ENCODE results near the gene CIART. TPM values are rescaled to one million over a fixed set of nuclear protein-coding genes. Genes with fewer than 3 reads are reported as not detected.

Gene CIART
- total and polyA plus RNA-seq, 5 donors from 2014 or later: 0.56 to 2.2 (median 1.2) TPM

- Mint-ChIP-seq H3K36me3 (peaks cover 15% of the 10 kb centered on the region), H3K4me1 (peaks cover 4 to 38% (median 19%) of the 10 kb centered on the region in 4 donors), H3K27ac (peak overlapping the region in 2 of 3 donors; percentile 33 to 96), H3K4me3 (peak overlapping the region; percentile 2 to 91 (median 38)), H3K9me3 (no peaks in the 10 kb centered on the region), H3K27me3 (peaks cover 7% of the 10 kb centered on the region)
- Histone ChIP-seq H3K9me3 (ENCODE audit: control insufficient read depth in 2 of 2, low read length in 2 of 2) (no peaks in the 10 kb centered on the region), H3K27me3 (ENCODE audit: control insufficient read depth, insufficient read depth, low read length) (no peaks in the 10 kb centered on the region), H3K36me3 (ENCODE audit: control insufficient read depth, insufficient read depth, low read length) (no peaks in the 10 kb centered on the region), H3K4me1 (ENCODE audit: control insufficient read depth, insufficient read depth, low read length, poor library complexity, severe bottlenecking) (peaks cover 25% of the 10 kb centered on the region), H3K4me3 (ENCODE audit: low read depth, low read length) (no peak overlapping the region), H3K27ac (ENCODE audit: insufficient read depth, low read length, poor library complexity, severe bottlenecking) (no peak overlapping the region)
- ATAC-seq (ENCODE audit: low read depth in 2 of 2) (no peak), DNase-seq (no peak)
Observed at GRCh38 chr1:150280138-150280707, 2.1 kb upstream of the CIART start.

GRCh38 chr1:150281221-150281757, 1.1 kb upstream of the CIART start:
- H3K36me3 Mint-ChIP-seq: peaks cover 11% of the 10 kb centered on the region
- peak; percentile 46 to 74 (median 63) for DNase-seq
- H3K36me3 ChIP-seq (ENCODE audit: control insufficient read depth, insufficient read depth, low read length): no peaks in the 10 kb centered on the region
- H3K9me3 Mint-ChIP-seq: no peaks in the 10 kb centered on the region
- H3K9me3 ChIP-seq (ENCODE audit: control insufficient read depth in 2 of 2, low read length in 2 of 2): no peaks in the 10 kb centered on the region
- no peaks in the 10 kb centered on the region for H3K27me3 ChIP-seq (ENCODE audit: control insufficient read depth, insufficient read depth, low read length)
- peaks cover 4 to 38% (median 19%) of the 10 kb centered on the region in 4 donors for H3K4me1 Mint-ChIP-seq
- peak overlapping the region; percentile 89 to 98 (median 96) for H3K27ac Mint-ChIP-seq
- peak overlapping the region; percentile 84 to 93 (median 92) for H3K4me3 Mint-ChIP-seq
- ATAC-seq (ENCODE audit: low read depth in 2 of 2): peak; percentile 31 to 36
- peak overlapping the region; percentile 63 for H3K27ac ChIP-seq (ENCODE audit: insufficient read depth, low read length, poor library complexity, severe bottlenecking)
- H3K4me3 ChIP-seq (ENCODE audit: low read depth, low read length): peak overlapping the region; percentile 77
- peaks cover 7% of the 10 kb centered on the region for H3K27me3 Mint-ChIP-seq
- peaks cover 25% of the 10 kb centered on the region for H3K4me1 ChIP-seq (ENCODE audit: control insufficient read depth, insufficient read depth, low read length, poor library complexity, severe bottlenecking)

GRCh38 chr1:150282558-150282958, 204 bp downstream of the CIART start:
- H3K27ac ChIP-seq (ENCODE audit: insufficient read depth, low read length, poor library complexity, severe bottlenecking): peak overlapping the region; percentile 63
- ATAC-seq (ENCODE audit: low read depth in 2 of 2) (no peak), DNase-seq (no peak)
- H3K9me3 ChIP-seq (ENCODE audit: control insufficient read depth in 2 of 2, low read length in 2 of 2): no peaks in the 10 kb centered on the region
- no peaks in the 10 kb centered on the region for H3K27me3 ChIP-seq (ENCODE audit: control insufficient read depth, insufficient read depth, low read length)
- Mint-ChIP-seq H3K4me1 (peaks cover 4 to 38% (median 19%) of the 10 kb centered on the region in 4 donors), H3K4me3 (peak overlapping the region; percentile 84 to 93 (median 92)), H3K27ac (peak overlapping the region; percentile 2 to 98 (median 96)), H3K9me3 (no peaks in the 10 kb centered on the region), H3K27me3 (peaks cover 12% of the 10 kb centered on the region), H3K36me3 (peaks cover 5% of the 10 kb centered on the region)
- no peak overlapping the region for H3K4me3 ChIP-seq (ENCODE audit: low read depth, low read length)
- no peaks in the 10 kb centered on the region for H3K36me3 ChIP-seq (ENCODE audit: control insufficient read depth, insufficient read depth, low read length)
- H3K4me1 ChIP-seq (ENCODE audit: control insufficient read depth, insufficient read depth, low read length, poor library complexity, severe bottlenecking): peaks cover 25% of the 10 kb centered on the region

DNA sequence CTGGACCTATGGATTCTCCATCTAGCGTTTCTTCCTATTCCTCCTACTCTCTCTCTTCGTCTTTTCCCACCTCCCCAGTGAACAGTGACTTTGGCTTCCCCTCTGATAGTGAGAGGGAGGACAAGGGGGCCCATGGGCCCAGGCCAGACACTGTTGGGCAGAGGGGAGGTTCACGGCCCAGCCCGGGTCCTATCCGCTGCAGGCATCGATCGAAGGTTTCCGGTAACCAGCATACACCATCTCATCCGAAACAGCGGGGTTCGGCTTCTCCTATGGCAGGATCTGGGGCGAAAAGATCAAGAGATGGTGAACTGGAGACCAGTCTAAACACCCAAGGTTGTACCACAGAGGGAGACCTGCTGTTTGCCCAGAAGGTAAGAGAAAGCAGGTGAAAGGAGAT, 906 bp downstream of the CIART start:
- H3K27ac Mint-ChIP-seq: peak overlapping the region in 2 of 3 donors; percentile 2 to 98

GRCh38 chr1:150288382-150288781, 6.0 kb downstream of the CIART start:
- peaks cover 6% of the 10 kb centered on the region for H3K4me1 ChIP-seq (ENCODE audit: control insufficient read depth, insufficient read depth, low read length, poor library complexity, severe bottlenecking)
- H3K27ac Mint-ChIP-seq: no peak overlapping the region
- no peaks in the 10 kb centered on the region for H3K36me3 Mint-ChIP-seq
- H3K36me3 ChIP-seq (ENCODE audit: control insufficient read depth, insufficient read depth, low read length): no peaks in the 10 kb centered on the region
- no peak overlapping the region for H3K4me3 ChIP-seq (ENCODE audit: low read depth, low read length)
- no peaks in the 10 kb centered on the region for H3K9me3 Mint-ChIP-seq
- no peak overlapping the region for H3K27ac ChIP-seq (ENCODE audit: insufficient read depth, low read length, poor library complexity, severe bottlenecking)
- H3K4me1 Mint-ChIP-seq: peaks cover 5 to 11% (median 8%) of the 10 kb centered on the region in 4 donors
- no peak for ATAC-seq (ENCODE audit: low read depth in 2 of 2)
- H3K27me3 ChIP-seq (ENCODE audit: control insufficient read depth, insufficient read depth, low read length): no peaks in the 10 kb centered on the region
- peaks cover 12% of the 10 kb centered on the region for H3K27me3 Mint-ChIP-seq
- peak overlapping the region in 1 of 4 donors; percentile 24 for H3K4me3 Mint-ChIP-seq
- no peaks in the 10 kb centered on the region for H3K9me3 ChIP-seq (ENCODE audit: control insufficient read depth in 2 of 2, low read length in 2 of 2)
- DNase-seq: no peak

More for the DNA sequence above, 906 bp downstream of the CIART start:
- H3K4me3 Mint-ChIP-seq: peak overlapping the region in 2 of 4 donors; percentile 22 to 34
- no peaks in the 10 kb centered on the region for H3K9me3 ChIP-seq (ENCODE audit: control insufficient read depth in 2 of 2, low read length in 2 of 2)
- ATAC-seq (ENCODE audit: low read depth in 2 of 2) (no peak), DNase-seq (no peak)
- H3K9me3 Mint-ChIP-seq: no peaks in the 10 kb centered on the region
- no peaks in the 10 kb centered on the region for H3K27me3 ChIP-seq (ENCODE audit: control insufficient read depth, insufficient read depth, low read length)
- H3K4me3 ChIP-seq (ENCODE audit: low read depth, low read length): no peak overlapping the region
- H3K4me1 ChIP-seq (ENCODE audit: control insufficient read depth, insufficient read depth, low read length, poor library complexity, severe bottlenecking): peaks cover 25% of the 10 kb centered on the region
- H3K36me3 ChIP-seq (ENCODE audit: control insufficient read depth, insufficient read depth, low read length): no peaks in the 10 kb centered on the region
- peaks cover 10% of the 10 kb centered on the region for H3K27me3 Mint-ChIP-seq
- peak overlapping the region; percentile 63 for H3K27ac ChIP-seq (ENCODE audit: insufficient read depth, low read length, poor library complexity, severe bottlenecking)
- H3K36me3 Mint-ChIP-seq: peaks cover 4% of the 10 kb centered on the region
- H3K4me1 Mint-ChIP-seq: peaks cover 4 to 38% (median 19%) of the 10 kb centered on the region in 4 donors

GRCh38 chr1:150288822-150289221, 6.5 kb downstream of the CIART start:
- Mint-ChIP-seq H3K9me3 (no peaks in the 10 kb centered on the region), H3K4me3 (peak overlapping the region in 1 of 4 donors; percentile 19), H3K36me3 (no peaks in the 10 kb centered on the region), H3K27me3 (peaks cover 12% of the 10 kb centered on the region), H3K27ac (no peak overlapping the region), H3K4me1 (peaks cover 6 to 11% (median 9%) of the 10 kb centered on the region in 4 donors)
- H3K4me1 ChIP-seq (ENCODE audit: control insufficient read depth, insufficient read depth, low read length, poor library complexity, severe bottlenecking): peaks cover 8% of the 10 kb centered on the region
- H3K9me3 ChIP-seq (ENCODE audit: control insufficient read depth in 2 of 2, low read length in 2 of 2): no peaks in the 10 kb centered on the region
- DNase-seq (no peak), ATAC-seq (ENCODE audit: low read depth in 2 of 2) (no peak)
- no peak overlapping the region for H3K27ac ChIP-seq (ENCODE audit: insufficient read depth, low read length, poor library complexity, severe bottlenecking)
- no peaks in the 10 kb centered on the region for H3K36me3 ChIP-seq (ENCODE audit: control insufficient read depth, insufficient read depth, low read length)
- H3K27me3 ChIP-seq (ENCODE audit: control insufficient read depth, insufficient read depth, low read length): no peaks in the 10 kb centered on the region
- no peak overlapping the region for H3K4me3 ChIP-seq (ENCODE audit: low read depth, low read length)

GRCh38 chr1:150293433-150294253, 11.3 kb downstream of the CIART start, which contains the start of gene MRPS21:
MRPS21 (plus strand) TSS chr1:150293861; CDS start chr1:150294367, 506 bp downstream.
- H3K4me1 Mint-ChIP-seq: peaks cover 14 to 40% (median 31%) of the 10 kb centered on the region in 4 donors
- H3K9me3 Mint-ChIP-seq: no peaks in the 10 kb centered on the region
- H3K27ac Mint-ChIP-seq: peak within 1 kb of the TSS; percentile 93 to 96 (median 95)
- H3K4me3 Mint-ChIP-seq: peak within 1 kb of the TSS; percentile 93 to 96 (median 94)
- peak within 1 kb of the TSS; percentile 89 for H3K4me3 ChIP-seq (ENCODE audit: low read depth, low read length)
- DNase-seq: peak; percentile 80 to 94 (median 87)
- peaks cover 12% of the 10 kb centered on the region for H3K36me3 ChIP-seq (ENCODE audit: control insufficient read depth, insufficient read depth, low read length)
- peaks cover 7% of the 10 kb centered on the region for H3K27me3 Mint-ChIP-seq
- H3K36me3 Mint-ChIP-seq: peaks cover 13% of the 10 kb centered on the region
- H3K27ac ChIP-seq (ENCODE audit: insufficient read depth, low read length, poor library complexity, severe bottlenecking): peak within 1 kb of the TSS; percentile 91
- peak; percentile 95 to 98 for ATAC-seq (ENCODE audit: low read depth in 2 of 2)
- peaks cover 16% of the 10 kb centered on the region for H3K4me1 ChIP-seq (ENCODE audit: control insufficient read depth, insufficient read depth, low read length, poor library complexity, severe bottlenecking)
- H3K27me3 ChIP-seq (ENCODE audit: control insufficient read depth, insufficient read depth, low read length): no peaks in the 10 kb centered on the region
- no peaks in the 10 kb centered on the region for H3K9me3 ChIP-seq (ENCODE audit: control insufficient read depth in 2 of 2, low read length in 2 of 2)

All from CD4-positive, CD25-positive, alpha-beta regulatory T cell (primary cell).